Stomach smooth muscle (tissue), 2 donors: ENCODE measurements around the gene PHF21B.

Experiments
- H3K27ac ChIP-seq: one replicate; pipeline ENCODE4 v1.7.0; 2013; ENCODE audit warnings: mild to moderate bottlenecking, low read length, inconsistent platforms
- H3K27me3 ChIP-seq, 2 donors: one replicate each; pipeline ENCODE4 v1.7.0; 2013; ENCODE audit warnings: low read length in 2 of 2; ENCODE audit not compliant: insufficient read depth in 2 of 2, control insufficient read depth in 1 of 2
- H3K36me3 ChIP-seq, 2 donors: one replicate each; pipeline ENCODE4 v1.7.0; 2013; ENCODE audit warnings: low read length in 2 of 2; ENCODE audit not compliant: control insufficient read depth in 2 of 2, insufficient read depth in 2 of 2
- H3K4me1 ChIP-seq: one replicate; pipeline ENCODE4 v1.7.0; 2013; ENCODE audit warnings: low read length; ENCODE audit not compliant: control insufficient read depth, insufficient read depth
- H3K4me3 ChIP-seq, 2 donors: one replicate each; pipeline ENCODE4 v1.7.0; 2013; ENCODE audit warnings: low read length in 2 of 2
- H3K9ac ChIP-seq, 2 donors: one replicate each; pipeline ENCODE4 v1.7.0; 2013; ENCODE audit warnings: low read length in 2 of 2, mild to moderate bottlenecking in 1 of 2
- H3K9me3 ChIP-seq, 2 donors: one replicate each; pipeline ENCODE4 v1.7.0; 2013; ENCODE audit warnings: low read length in 2 of 2; ENCODE audit not compliant: control insufficient read depth in 2 of 2
- donor health status: healthy.
- donor health status: Pancreatic carcinoma.

Gene PHF21B

DNA sequence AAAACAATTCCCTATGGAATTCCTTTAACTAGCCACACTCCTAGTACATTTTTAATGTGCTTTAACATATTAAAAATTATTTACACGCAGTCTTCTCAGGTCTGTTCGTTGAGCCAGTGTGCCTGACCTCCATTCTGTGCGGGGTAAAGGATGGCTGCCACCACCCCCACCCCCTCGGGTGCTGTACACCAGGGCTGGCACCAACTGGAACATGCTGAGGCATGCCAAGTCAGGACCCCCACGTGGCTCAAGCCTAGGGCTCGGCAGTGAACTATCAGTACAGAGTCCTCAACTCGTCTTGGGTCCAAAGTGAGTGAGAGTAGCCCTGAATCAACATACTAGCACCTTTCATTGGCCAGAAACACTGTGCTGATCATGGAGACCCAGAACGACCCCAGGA is 32.5 kb upstream of the PHF21B start:
- H3K4me3 ChIP-seq = no peak overlapping the region
- no peaks in the 10 kb centered on the region for H3K36me3 ChIP-seq
- H3K9me3 ChIP-seq = no peaks in the 10 kb centered on the region
- H3K27ac ChIP-seq = no peak overlapping the region
- H3K27me3 ChIP-seq = peaks cover 9 to 13% of the 10 kb centered on the region in 2 donors
- H3K9ac ChIP-seq = no peak overlapping the region
- no peaks in the 10 kb centered on the region for H3K4me1 ChIP-seq

DNA sequence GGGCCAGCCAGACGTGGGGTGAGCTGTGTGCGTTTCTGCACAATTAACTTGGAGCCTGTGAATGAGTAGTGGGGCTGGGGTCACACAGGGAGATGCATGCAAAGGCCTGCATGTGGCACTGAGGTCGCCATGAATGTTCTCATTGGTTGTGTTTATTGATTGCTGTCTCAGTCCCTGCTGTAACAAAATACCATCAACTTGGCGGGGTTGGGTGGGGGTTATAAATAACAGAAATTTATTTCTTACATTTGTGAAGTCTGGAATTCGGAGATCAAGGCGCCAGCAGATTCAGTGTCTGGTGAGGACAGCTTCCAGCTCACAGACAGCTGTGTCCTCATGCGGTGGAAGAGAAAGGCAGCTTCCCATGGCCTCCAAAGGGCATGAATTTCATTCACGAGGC is 29.3 kb upstream of the PHF21B start:
- Histone ChIP-seq H3K9me3 (no peaks in the 10 kb centered on the region), H3K36me3 (no peaks in the 10 kb centered on the region), H3K27ac (no peak overlapping the region), H3K4me1 (no peaks in the 10 kb centered on the region), H3K4me3 (no peak overlapping the region), H3K9ac (no peak overlapping the region), H3K27me3 (peaks cover 9 to 25% of the 10 kb centered on the region in 2 donors)

DNA sequence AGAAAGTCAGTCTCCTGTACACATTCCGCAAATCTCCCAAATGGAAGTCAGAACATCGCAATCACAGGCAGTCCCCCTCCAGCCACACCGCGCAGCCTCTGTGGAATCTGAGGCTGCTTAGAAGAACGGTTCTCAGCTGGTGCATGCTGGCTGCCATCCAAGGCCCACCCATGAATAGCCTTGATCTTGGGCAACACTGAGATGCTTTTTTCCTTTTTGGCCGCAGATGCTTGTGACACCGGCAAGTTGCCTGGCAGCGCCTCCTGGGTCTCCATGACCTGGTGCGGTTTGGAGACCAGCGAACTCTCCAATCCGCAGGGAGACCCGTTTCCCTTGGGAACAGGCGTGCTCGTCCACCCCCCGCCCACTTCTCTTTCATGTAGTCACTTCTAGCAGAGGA is 26.3 kb upstream of the PHF21B start:
- H3K27ac ChIP-seq = no peak overlapping the region
- H3K9ac ChIP-seq = no peak overlapping the region
- H3K4me1 ChIP-seq = no peaks in the 10 kb centered on the region
- no peaks in the 10 kb centered on the region for H3K9me3 ChIP-seq
- no peak overlapping the region for H3K4me3 ChIP-seq
- H3K36me3 ChIP-seq = no peaks in the 10 kb centered on the region
- peaks cover 7 to 21% of the 10 kb centered on the region in 2 donors for H3K27me3 ChIP-seq

DNA sequence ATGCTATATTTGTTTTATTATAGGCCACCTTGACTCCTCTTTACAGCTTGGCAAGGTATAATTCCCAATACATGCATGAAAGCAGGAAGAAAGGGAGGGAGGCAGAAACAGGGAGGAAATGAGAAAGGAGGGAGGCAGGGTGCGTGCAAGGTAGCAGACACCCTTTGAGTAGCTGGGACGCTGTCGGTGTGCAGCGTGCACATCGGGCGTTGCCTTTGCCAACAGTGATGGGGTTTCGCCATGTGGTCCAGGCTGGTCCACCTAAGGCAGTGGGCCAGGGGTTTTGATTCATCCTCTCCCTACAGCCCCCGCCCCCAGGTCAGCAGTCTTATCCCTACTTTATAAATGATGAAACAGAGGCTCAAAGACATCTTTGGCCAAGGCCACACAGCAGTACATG is 25.0 kb upstream of the PHF21B start:
- Histone ChIP-seq H3K27me3 (peaks cover 9 to 22% of the 10 kb centered on the region in 2 donors), H3K9ac (no peak overlapping the region), H3K27ac (no peak overlapping the region), H3K4me3 (no peak overlapping the region), H3K4me1 (no peaks in the 10 kb centered on the region), H3K9me3 (no peaks in the 10 kb centered on the region), H3K36me3 (no peaks in the 10 kb centered on the region)

DNA sequence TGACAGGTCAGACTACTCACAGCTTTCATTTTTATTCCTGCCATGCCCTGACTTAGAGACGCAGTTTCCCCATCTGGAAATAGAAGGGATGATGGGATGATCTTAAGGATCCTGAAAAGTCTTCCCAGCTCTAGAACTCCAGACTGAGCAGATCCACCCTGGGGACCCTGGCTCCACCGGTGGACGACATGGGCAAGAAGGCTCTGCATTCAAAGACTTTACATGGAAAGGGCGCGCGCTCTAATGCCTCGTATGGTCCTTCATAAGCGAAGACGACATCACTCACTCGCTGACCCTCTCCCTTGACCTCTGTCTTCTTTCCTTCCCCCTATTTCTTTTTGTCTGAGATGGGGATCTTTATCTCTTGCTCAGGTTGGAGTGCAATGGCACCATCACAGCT is 24.4 kb upstream of the PHF21B start:
- H3K27ac ChIP-seq = no peak overlapping the region
- peaks cover 12 to 24% of the 10 kb centered on the region in 2 donors for H3K27me3 ChIP-seq
- H3K9ac ChIP-seq = no peak overlapping the region
- H3K4me3 ChIP-seq = no peak overlapping the region
- no peaks in the 10 kb centered on the region for H3K9me3 ChIP-seq
- no peaks in the 10 kb centered on the region for H3K4me1 ChIP-seq
- H3K36me3 ChIP-seq = no peaks in the 10 kb centered on the region

DNA sequence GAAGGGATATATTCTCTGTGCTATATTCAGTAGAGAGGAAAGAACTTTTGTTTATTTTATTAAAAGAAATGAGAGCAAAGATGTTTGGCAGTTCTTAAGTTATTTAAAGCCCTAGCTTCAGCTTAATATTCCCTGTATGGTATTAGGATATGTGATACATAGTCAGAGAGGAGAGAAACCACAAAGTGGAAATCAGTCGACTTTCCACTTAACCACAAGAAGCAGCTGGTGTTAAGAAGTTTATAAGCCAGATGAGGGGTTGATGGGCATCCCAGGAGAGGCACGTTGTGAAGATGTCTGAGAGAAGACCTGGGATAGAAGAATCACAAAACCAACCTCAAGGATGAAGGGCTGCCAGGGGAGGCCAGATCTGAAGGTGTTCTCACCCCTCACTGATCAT is 23.3 kb upstream of the PHF21B start:
- Histone ChIP-seq H3K9ac (no peak overlapping the region), H3K9me3 (no peaks in the 10 kb centered on the region), H3K36me3 (no peaks in the 10 kb centered on the region), H3K27me3 (peaks cover 12 to 30% of the 10 kb centered on the region in 2 donors), H3K4me1 (no peaks in the 10 kb centered on the region), H3K4me3 (no peak overlapping the region), H3K27ac (no peak overlapping the region)

DNA sequence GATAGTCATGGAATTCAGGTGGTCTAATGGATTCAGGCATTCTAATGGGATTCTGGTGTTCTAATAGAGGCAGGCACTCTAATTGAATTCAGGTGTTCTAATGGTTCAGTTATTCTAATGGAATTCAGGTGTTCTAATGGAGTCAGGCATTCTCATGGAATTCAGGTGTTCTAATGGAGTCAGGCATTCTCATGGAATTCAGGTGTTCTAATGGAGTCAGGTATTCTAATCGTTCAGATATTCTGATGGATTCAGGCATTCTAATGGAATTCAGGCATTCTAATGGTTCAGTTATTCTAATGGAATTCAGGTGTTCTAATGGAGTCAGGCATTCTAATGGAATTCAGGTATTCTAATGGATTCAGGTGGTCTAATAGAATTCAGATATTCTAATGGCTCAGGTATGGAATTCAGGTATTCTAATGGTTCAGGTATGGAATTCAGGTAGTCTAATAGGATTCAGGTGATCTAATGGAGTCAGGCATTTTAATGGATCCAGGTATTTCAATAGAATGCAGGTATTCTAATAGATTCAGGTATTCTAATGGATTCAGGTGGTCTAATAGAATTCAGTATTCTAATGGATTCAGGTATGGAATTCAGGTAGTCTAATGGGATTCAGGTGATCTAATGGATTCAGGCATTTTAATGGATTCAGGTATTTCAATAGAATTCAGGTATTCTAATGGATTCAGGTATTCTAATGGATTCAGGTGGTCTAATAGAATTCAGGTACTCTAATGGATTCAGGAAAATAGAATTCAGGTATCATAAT is 22.0 kb upstream of the PHF21B start:
- Histone ChIP-seq H3K9me3 (no peaks in the 10 kb centered on the region), H3K27me3 (peaks cover 12 to 24% of the 10 kb centered on the region in 2 donors), H3K27ac (no peak overlapping the region), H3K4me3 (no peak overlapping the region), H3K36me3 (no peaks in the 10 kb centered on the region), H3K4me1 (no peaks in the 10 kb centered on the region), H3K9ac (no peak overlapping the region)

DNA sequence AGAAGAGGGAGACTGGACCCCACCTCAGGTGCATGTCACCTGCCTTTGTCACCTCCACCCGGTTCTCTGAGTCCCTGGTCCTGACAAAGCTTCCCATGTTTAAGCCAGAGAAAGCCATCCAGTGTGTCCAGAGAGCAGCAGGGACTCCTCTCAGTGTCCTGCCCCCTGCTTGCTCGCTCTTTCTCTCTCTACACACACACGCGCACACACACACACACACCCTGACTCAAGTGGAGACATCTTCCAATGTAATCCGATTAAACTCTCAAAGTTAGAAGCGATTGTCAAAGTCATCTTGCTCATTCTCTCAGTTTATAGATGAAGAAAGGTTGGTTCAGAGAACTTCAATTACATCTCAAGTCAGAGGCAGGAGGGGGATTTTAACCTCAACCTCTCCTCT is 19.7 kb upstream of the PHF21B start:
- Histone ChIP-seq H3K36me3 (no peaks in the 10 kb centered on the region), H3K9me3 (no peaks in the 10 kb centered on the region), H3K27ac (no peak overlapping the region), H3K4me1 (no peaks in the 10 kb centered on the region), H3K4me3 (no peak overlapping the region), H3K27me3 (peaks cover 6 to 13% of the 10 kb centered on the region in 2 donors), H3K9ac (no peak overlapping the region)

DNA sequence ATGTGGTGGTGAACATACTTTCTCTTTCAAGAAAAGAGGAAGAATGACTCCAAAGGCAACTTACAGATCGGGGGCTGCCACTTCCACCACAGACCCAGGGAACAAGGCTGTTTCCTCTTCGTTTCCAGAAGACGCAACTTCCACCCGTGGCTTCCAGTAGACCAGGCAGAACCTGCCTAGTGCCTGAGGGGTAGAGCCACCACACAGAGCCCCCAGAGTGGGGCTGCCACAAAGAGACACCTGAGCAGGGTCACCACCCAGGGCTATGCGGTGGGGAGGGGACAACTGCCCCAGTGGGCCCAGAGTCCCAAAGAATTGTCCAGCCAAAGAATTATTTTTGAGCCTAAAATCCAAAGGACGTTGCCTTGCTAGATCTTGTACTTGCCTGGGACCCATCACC is 16.7 kb upstream of the PHF21B start:
- Histone ChIP-seq H3K9ac (no peak overlapping the region), H3K4me3 (no peak overlapping the region), H3K4me1 (no peaks in the 10 kb centered on the region), H3K27ac (no peak overlapping the region), H3K27me3 (peaks cover 11 to 22% of the 10 kb centered on the region in 2 donors), H3K9me3 (no peaks in the 10 kb centered on the region), H3K36me3 (no peaks in the 10 kb centered on the region)

DNA sequence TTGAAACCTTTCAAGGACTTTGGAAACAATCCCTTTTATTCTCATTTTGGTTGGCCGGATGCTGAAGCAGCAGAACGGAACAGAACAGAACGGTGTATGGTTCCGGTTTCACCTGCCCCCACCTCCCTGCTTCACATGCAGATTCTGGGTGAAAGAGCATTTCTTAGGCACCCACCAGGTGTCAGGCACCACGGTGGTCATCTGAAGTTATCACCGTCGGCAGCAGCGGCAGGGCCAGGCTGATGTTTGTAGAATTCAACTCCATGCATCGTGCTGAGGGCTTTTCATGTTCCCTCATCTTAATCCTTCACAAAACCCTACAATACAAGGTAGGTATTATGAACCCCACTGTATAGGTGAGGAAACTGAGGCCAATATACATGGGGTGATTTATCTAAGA is 13.6 kb upstream of the PHF21B start:
- H3K4me3 ChIP-seq = no peak overlapping the region

DNA sequence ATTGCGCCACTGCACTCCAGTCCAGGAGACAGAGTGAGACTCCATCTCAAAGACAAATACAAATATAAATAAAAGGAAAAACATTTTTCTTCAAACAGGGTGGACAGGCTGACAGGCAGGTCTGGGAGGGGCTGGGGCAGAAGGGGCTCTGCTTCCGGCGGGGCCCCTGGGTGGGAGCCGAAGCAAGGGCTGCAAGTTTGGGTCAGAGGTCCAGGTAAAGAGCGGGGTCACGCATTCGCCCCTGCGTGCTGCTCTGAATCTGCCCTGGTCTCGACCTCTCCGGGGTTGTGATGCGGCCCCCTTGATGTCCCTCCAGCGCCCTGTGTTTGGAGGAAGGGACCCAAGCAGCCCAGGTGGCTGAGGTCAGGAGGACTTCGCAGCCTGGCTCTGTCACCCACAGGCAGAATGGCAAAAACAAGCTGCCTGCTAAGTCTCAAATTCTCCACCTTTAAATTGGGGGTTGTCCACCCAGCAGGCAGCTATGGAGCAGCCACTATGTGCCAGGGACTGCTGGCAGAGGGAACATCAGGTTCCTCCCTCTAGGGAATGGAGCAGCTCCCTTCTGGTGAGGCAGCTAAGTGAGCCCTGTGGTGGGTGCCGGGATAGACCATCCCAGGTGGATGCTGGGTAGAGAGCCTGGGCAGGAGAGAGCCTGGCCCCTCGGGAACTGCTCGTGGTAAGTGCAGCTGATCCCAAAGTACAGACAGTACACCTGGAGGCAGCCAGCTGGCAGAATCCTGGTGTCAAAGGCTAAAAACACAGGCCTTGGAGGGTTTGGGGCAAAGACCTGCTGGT is 10.3 kb upstream of the PHF21B start:
- no peaks in the 10 kb centered on the region for H3K36me3 ChIP-seq
- H3K9ac ChIP-seq = no peak overlapping the region
- H3K4me3 ChIP-seq = no peak overlapping the region
- H3K4me1 ChIP-seq = no peaks in the 10 kb centered on the region
- no peaks in the 10 kb centered on the region for H3K9me3 ChIP-seq
- H3K27ac ChIP-seq = no peak overlapping the region
- peaks cover 5 to 18% of the 10 kb centered on the region in 2 donors for H3K27me3 ChIP-seq

More for the DNA sequence above, 13.6 kb upstream of the PHF21B start:
- H3K36me3 ChIP-seq = no peaks in the 10 kb centered on the region
- no peak overlapping the region for H3K9ac ChIP-seq
- H3K4me1 ChIP-seq = no peaks in the 10 kb centered on the region
- H3K27ac ChIP-seq = no peak overlapping the region
- peaks cover 5 to 17% of the 10 kb centered on the region in 2 donors for H3K27me3 ChIP-seq
- H3K9me3 ChIP-seq = no peaks in the 10 kb centered on the region
